Colon (tissue), 2 donors: ENCODE measurements around the gene COL4A3.
"Not testable (repeated sequence)": the region's sequence is repeated elsewhere in the genome, so short reads cannot be mapped to it uniquely, and the experiment has no call there.

ENCODE experiments used
- FAIRE-seq: peaks from 2 replicates; lab custom pipeline; 2012; peaks lifted over from hg19 to GRCh38; lab: Jason Lieb, UNC
- donor health status: control.
- donor health status: control.

COL4A3 gene

GRCh38 chr2:227214622-227215041, 50.2 kb downstream of the COL4A3 start:
- FAIRE-seq: no peak

GRCh38 chr2:227219312-227220105, 55.1 kb downstream of the COL4A3 start:
- no peak for FAIRE-seq

GRCh38 chr2:227221120-227221519, 56.7 kb downstream of the COL4A3 start:
- FAIRE-seq: no peak

- no peak for FAIRE-seq
These were observed 57.9 kb downstream of the COL4A3 start for GRCh38 chr2:227222292-227222691.

DNA sequence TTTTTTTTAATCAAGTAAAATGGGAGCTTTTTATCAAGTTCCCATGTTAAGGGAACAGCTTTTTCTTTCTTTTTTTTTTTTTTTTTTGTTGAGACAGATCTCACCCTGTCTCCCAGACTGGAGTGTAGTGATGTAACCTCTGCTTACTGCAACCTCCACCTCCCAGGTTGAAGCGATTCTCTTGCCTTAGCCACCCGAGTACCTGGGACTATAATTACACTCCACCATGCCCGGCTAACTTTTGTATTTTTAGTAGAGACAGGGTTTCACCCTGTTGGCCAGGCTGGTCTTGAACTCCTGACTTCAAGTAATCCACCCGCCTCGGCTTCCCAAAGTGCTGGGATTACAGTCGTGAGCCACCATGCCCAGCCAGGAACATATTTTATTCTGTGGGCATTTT, 61.2 kb downstream of the COL4A3 start:
- not testable (repeated sequence) for FAIRE-seq

DNA sequence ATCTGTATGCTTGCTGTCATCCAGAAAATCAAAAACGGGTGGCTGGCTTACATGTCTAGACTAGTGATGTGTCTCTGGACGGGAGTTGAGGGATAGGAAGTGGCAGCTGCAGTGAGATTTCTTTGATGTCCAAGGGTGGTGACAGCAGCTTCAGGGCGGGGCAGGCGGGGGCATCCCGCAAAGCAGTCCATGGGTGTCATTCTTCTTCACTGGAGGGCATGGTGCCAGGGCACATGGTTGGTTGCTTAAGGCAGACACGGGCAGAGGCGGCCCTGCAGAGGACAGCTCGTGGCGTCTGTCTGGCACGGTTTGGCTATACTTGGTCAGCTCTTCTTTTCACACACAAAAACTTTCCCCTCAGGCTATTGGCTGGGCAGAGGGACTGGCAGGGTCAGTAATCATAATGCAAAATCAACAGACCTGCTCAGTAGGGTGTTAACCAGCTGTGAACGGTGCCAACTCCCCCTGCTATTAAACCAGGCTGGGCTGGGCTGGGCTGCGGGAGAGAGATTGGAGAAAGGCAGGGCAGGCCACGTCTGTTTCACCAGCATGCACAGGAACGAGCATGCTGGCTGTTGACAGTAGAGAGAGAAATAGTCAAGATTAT, 63.7 kb downstream of the COL4A3 start:
- FAIRE-seq: no peak

DNA sequence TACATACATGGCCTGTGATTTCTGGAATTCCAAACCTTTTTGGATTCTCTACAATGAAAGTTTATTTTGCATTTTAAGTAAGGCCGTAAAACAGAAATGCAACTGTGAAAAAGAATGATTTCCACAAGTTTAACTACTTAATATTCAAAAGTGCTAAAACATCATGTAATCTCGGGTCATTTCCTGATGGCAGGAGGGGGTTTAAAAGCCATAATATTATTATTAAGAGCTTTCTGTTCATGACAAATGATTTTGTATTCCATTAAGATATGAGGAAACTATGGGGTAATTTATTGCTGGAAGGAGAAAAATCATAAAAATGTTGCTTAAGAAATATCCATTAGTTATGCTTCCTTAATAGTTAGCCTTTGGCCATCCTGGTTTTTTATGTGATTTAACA, 65.7 kb downstream of the COL4A3 start:
- no peak for FAIRE-seq

- FAIRE-seq: no peak
These were observed 70.0 kb downstream of the COL4A3 start for GRCh38 chr2:227234429-227234828.

DNA sequence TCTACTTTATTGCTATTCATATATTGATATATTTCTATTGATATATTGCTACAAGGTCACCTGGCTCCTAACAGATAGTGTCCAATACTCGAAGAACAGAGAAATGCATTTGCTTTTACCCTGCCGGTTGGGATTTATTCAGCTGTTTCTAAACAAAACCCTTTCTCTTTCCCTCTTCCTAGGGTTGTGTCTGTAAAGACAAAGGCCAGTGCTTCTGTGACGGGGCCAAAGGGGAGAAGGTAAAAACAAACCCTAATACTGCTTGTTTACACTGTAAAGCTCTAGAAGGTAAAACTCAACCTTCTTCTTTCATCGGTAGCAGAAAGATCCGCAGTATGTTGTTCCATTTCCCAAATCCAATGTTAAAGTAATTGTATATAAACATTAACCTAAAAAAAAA, 73.4 kb downstream of the COL4A3 start:
- FAIRE-seq: no peak

- FAIRE-seq: peak; percentile 36
These were observed 74.1 kb downstream of the COL4A3 start for GRCh38 chr2:227238238-227239237.

DNA sequence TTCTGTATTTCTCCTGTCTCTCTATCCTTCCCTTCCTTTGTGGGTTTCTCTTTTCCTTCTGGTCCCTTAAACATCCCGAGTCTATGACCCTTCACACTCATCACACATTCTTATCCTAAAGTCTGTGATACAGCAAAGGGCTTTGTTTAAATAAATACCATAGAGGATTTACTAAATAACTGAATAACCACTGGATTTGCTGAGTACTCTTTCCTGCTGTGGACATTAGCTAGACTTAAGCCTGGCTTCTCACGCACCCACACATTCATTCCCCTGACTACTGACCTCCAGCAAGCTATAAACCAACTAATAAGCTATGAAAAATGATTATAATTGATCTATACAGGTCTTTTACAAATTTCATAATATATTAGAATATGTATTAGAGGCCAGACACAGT, 76.6 kb downstream of the COL4A3 start:
- no peak for FAIRE-seq

- no peak for FAIRE-seq
These were observed 84.5 kb downstream of the COL4A3 start for GRCh38 chr2:227248876-227249275.

DNA sequence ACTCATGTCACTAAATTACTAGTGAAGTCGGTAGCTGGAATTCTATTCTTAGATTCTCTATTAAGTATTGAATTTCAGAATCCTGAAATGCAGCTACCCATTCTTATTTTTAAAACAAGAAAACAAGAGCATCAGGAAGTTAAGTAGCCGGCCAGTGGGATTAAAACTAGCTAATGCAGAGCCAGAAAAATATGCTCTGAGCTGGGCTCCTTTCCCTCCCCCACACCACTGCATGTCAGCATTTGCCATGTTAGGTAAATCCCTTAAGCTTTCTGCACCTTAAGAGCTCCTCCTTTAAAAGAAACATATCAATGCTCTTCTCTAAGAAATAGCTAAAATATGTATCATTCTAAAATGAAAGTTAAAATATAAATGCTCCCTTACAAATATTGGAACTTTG, 88.4 kb downstream of the COL4A3 start:
- FAIRE-seq: no peak

DNA sequence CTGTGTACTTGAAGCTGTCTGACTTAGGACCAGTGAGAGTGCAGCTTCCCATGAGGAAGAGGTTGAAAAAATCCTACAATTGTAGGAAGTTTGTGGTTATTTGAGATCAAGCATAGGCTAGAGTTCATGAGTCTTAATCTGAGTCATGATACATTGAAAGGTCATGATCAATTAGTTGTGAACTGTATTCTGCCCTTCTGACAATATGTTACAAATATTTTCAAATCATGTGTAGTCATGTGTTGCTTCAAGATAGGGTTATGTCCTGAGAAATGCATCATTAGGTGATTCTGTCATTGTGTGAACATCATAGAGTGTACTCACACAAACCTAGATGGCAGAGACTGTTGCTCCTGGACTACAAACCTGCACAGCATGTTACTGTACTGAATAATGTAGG, 92.2 kb downstream of the COL4A3 start:
- FAIRE-seq: peak; percentile 5

DNA sequence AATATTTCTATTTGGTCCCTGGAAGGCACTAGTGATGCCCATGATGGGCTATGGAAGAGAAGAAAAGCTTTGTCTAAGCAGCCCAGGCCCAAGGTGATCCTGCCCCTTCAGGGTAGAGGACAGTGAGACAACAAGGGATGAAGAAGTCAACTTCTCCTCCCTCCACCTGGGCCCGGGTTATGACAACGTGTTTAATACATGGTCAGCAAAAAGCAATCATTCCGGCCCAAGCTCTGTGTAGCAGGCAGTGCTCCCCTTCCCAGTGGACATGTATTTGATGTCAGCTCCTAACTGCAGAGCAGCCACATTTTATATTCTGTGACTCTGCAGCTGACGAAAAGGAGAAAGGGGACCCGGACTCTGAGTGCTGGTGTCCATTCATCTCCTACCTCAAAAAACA, 93.4 kb downstream of the COL4A3 start:
- no peak for FAIRE-seq

- FAIRE-seq: no peak
These were observed 95.6 kb downstream of the COL4A3 start for GRCh38 chr2:227260041-227260440.

DNA sequence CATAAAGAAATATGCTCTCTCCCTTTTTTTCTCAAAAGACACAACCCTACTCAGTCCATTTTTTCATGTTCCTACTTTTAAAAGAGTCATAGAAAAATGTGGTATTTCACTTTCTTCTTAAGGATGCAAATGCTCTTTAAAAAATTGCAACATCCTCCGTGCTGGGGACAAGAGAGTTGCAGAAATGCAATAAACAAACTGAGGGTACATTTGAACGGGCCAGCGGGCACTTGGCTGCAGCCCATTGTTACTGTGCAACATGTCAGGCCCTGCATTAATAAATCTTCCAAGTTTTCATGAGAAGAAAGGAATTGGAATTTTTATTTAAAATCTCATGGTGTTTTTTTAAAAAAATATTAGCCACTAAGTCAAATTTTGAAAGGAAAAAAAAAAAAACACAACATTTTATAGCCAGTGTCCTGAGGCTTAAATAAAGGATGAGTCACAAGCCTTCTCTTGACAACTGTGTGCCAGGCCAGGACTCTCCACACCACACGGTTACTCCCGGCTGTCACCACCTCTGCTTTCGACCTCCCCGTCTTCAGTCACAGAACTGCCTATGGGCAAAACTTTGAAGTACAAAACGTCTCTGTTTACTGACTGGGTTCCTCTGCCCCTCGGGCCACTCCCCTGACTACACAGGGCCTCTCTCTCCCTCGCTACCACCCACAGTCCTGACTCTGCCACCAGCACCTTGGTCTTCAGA, 103.1 kb downstream of the COL4A3 start:
- no peak for FAIRE-seq

- FAIRE-seq: no peak
These were observed 116.5 kb downstream of the COL4A3 start for GRCh38 chr2:227280895-227281294.

DNA sequence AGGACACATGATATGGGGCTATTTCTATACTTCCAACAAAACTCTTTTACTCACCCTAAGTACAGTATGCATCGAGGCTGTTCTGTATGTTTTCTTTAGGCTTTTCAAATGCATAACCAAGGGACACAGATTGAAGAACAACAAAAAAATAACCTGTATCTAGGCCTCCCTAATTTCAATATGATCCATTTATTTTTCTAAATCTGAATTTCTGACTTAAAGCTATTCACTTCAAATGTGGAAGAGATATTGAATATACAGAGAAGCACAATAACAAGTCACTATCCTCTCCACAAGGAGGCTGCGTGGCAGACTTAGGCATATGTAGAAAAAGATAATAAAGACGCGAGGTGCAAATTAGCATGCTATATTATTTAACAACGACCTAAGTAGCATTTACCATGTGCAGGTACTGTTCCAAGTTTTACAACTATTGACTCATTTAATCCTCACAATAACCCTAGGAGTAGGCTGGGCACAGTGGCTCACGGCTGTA, 121.4 kb downstream of the COL4A3 start:
- no peak for FAIRE-seq

DNA sequence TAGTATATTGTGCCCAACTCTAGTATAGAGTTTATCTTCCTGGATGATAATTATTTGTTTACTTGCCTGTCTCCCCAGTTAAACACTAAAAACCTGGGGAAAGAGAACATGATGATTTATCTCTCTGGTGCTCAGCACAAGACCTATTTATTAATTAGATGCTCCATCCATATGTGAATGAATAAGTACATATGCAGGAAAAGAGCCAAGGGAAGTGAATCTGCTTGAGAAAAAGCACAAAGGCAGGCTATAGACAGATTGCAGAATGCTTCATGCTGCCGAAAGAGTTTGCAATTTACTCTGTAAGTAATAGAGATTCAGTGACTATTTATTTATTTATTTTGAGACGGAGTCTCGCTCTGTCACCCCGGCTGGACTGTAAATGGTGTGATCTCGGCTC, 123.3 kb downstream of the COL4A3 start:
- no peak for FAIRE-seq

- FAIRE-seq: no peak
These were observed 127.9 kb downstream of the COL4A3 start for GRCh38 chr2:227292314-227292713.

GRCh38 chr2:227293531-227293930, 129.1 kb downstream of the COL4A3 start:
- FAIRE-seq: no peak
